Activated naive CD8-positive, alpha-beta T cell treated with anti-CD3 and anti-CD28 coated beads for 36 hours (primary cell): ENCODE results near the gene ABHD17A. TPM values are rescaled to one million over a fixed set of nuclear protein-coding genes. Genes with fewer than 3 reads are reported as not detected.
A peak's percentile ranks its signal among the peaks of the same experiment; 100 is the strongest.

Source experiments
- DNase-seq: peaks from one replicate; pipeline ENCODE4 v3.0.0; 2021
- H3K27ac Mint-ChIP-seq: one replicate; pipeline ENCODE4 v1.8.0; 2022; ENCODE audit warnings: mild to moderate bottlenecking, moderate library complexity, mixed read lengths
- H3K27me3 Mint-ChIP-seq: one replicate; pipeline ENCODE4 v1.8.0; 2022; ENCODE audit warnings: mild to moderate bottlenecking, mixed read lengths
- H3K36me3 Mint-ChIP-seq: one replicate; pipeline ENCODE4 v1.8.0; 2021; ENCODE audit warnings: mild to moderate bottlenecking, mixed read lengths
- H3K4me1 Mint-ChIP-seq: one replicate; pipeline ENCODE4 v1.8.0; 2021; ENCODE audit warnings: mixed read lengths
- H3K4me3 Mint-ChIP-seq: one replicate; pipeline ENCODE4 v1.8.0; 2022; ENCODE audit warnings: mild to moderate bottlenecking, moderate library complexity, mixed read lengths
- H3K9me3 Mint-ChIP-seq: one replicate; pipeline ENCODE4 v1.8.0; 2022; ENCODE audit warnings: mixed read lengths
- total RNA-seq, 2 experiments: library from RNA; stranded (reverse); gene quantifications; one replicate each; pipeline ENCODE4 v1.2.3, GENCODE V29; 2021

ABHD17A gene
- total RNA-seq, 2 experiments from 2014 or later, result 98.7 to 106 TPM

DNA sequence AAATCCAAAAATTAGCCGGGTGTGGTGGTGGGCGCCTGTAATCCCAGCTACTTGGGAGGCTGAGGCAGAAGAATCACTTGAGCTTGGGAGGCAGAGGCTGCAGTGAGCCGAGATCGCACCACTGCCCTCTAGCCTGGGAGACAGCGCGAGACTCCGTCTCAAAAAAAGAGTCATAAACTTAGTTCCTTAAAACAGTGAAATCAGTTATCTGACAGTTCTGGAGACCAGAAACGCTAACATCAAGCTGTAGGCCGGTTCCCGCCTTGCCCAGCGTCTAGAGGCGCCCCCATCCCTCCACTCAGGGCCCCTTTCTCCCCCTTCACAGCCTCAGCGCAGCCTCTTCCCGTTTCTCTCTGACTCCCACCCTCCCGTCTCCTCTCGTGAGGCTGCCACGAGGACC lies 31.9 kb upstream of the ABHD17A start:
- Mint-ChIP-seq H3K27me3 (no peaks in the 10 kb centered on the region), H3K36me3 (no peaks in the 10 kb centered on the region), H3K27ac (no peak overlapping the region), H3K9me3 (no peaks in the 10 kb centered on the region), H3K4me1 (peaks cover 4% of the 10 kb centered on the region), H3K4me3 (no peak overlapping the region)
- DNase-seq, result no peak

DNA sequence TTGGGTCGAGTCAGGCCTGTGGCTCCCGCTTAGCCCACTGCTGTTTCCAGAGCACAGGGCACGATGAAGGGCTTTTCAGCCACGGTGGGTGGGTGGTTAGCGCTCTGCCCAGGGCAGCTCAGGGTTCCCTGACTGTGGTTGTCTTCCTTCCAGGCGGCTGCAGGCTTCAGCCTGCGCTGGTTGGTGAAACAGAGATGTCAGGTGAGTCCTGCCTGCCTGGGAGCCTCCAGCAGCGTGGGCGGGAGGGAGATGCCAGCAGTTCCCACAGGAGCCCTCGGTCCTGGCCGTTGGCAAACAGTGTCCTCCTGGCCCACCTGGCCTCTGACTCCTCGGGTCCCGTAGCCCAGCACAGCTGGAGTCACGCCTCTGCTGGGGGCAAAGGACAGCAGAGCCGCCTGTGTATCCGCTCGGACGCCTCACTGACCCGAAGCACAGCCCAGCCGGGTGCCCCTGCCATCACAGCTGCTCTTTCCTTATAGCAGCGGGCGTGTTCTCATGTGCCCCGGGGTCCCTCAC lies 29.6 kb upstream of the ABHD17A start:
- no peak overlapping the region for H3K27ac Mint-ChIP-seq

DNA sequence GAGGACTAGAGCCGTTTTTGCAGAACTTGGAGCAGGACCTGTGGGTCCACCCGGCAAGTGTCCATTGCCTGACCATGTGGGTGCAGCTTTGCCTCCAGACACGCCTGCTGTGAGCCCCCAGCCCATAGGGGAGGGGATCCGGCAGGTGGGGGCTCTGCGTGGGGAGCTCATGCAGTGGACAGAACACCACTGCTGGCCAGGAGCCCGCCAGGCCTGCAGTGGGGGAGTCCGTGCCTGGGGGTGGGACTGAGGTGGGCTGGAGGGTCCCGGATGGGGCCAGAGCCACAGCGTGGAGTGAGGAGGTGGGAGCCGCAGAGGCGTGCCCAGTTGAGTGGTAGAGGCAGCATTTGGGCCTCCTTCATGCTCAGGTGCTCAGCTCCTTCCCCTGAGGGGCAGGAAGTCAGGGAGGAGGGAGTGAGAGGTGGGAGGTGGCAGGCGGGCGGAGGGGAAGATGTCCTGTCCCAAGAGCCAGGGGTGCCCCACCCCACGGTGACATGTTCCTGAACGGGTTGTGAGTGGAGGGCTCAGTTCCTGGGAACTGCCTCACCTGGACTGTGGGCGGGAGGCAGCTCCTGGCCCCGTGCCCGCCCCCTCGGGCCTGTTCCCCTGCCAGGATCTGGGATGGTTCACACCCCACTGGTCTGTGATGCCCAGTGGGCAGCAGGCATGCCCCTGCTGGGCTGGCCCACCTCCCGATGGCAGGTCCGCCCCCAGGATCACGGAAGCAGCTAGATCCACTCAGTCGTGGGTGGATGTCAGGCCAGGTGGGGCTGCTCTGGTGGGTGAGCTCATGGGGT lies 28.7 kb upstream of the ABHD17A start:
- DNase-seq, result no peak
- H3K9me3 Mint-ChIP-seq, result no peaks in the 10 kb centered on the region
- H3K36me3 Mint-ChIP-seq, result no peaks in the 10 kb centered on the region
- no peaks in the 10 kb centered on the region for H3K27me3 Mint-ChIP-seq
- H3K4me3 Mint-ChIP-seq, result no peak overlapping the region
- H3K4me1 Mint-ChIP-seq, result peaks cover 13% of the 10 kb centered on the region
- no peak overlapping the region for H3K27ac Mint-ChIP-seq

More for the DNA sequence above, 29.6 kb upstream of the ABHD17A start:
- Mint-ChIP-seq H3K36me3 (no peaks in the 10 kb centered on the region), H3K27me3 (no peaks in the 10 kb centered on the region), H3K4me3 (no peak overlapping the region), H3K9me3 (no peaks in the 10 kb centered on the region), H3K4me1 (peaks cover 5% of the 10 kb centered on the region)
- no peak for DNase-seq

DNA sequence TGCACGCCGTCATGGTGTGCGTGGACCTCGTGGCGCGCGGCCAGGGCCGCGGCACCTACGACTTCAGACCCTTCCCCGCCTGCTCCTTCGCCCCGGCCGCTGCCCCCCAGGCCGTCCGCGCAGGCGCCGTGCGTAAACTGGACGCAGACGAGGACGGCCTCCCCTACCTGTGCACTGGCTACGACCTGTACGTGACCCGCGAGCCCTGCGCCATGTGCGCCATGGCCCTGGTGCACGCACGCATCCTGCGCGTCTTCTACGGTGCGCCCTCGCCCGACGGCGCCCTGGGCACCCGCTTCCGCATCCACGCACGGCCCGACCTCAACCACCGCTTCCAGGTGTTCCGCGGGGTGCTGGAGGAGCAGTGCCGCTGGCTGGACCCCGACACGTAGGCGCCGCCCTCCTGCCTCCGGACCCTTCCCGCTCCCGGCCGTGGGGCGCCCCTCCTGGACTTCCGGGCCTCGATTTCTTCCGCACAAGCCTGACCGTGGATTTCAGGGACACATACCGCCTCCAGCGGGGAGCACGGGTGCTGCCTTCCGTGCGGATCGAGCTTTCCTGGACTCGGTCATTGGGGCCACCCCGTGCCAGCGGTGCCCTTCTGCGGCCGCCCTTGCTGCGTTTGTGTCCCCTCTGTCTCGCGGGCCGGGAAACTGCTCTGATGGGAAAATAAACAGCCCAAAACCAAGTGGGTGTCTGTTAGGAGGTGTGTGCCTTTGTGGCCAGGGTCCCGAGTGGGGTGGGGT lies 27.6 kb upstream of the ABHD17A start:
- Mint-ChIP-seq H3K9me3 (no peaks in the 10 kb centered on the region), H3K27ac (no peak overlapping the region), H3K27me3 (no peaks in the 10 kb centered on the region), H3K36me3 (peaks cover 4% of the 10 kb centered on the region), H3K4me3 (no peak overlapping the region), H3K4me1 (peaks cover 18% of the 10 kb centered on the region)
- no peak for DNase-seq

DNA sequence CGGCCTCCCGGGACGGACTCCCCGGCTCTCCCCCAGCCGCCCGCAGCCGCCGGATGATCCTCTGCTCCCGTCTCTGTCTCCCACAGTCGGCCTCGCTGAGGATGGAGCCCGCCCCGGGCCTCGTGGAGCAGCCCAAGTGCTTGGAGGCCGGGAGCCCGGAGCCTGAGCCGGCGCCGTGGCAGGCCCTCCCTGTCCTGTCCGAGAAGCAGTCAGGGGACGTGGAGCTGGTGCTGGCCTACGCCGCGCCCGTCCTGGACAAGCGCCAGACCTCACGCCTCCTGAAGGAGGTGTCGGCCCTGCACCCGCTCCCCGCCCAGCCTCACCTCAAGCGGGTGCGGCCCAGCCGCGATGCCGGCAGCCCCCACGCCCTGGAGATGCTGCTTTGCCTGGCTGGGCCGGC lies 26.7 kb upstream of the ABHD17A start:
- H3K27me3 Mint-ChIP-seq, result no peaks in the 10 kb centered on the region
- H3K27ac Mint-ChIP-seq, result no peak overlapping the region
- H3K4me1 Mint-ChIP-seq, result peaks cover 18% of the 10 kb centered on the region
- no peak for DNase-seq
- H3K9me3 Mint-ChIP-seq, result no peaks in the 10 kb centered on the region
- H3K36me3 Mint-ChIP-seq, result peaks cover 7% of the 10 kb centered on the region
- no peak overlapping the region for H3K4me3 Mint-ChIP-seq

DNA sequence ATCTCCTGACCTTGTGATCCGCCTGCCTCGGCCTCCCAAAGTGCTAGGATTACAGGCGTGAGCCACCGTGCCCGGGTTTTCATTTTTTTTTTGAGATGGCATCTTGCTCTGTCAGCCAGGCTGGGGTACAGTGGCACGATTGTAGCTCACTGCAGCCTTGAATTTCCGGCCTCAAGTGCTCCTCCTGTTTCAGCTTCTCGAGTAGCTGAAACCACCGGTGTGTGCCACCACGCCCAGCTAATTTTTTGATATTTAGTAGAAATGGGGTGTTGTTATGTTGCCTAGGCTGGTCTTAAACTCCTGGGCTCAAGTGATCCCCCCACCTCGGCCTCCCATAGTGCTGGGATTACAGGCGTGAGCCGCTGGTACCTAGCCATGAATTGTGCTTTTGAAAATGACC lies 25.8 kb upstream of the ABHD17A start:
- no peaks in the 10 kb centered on the region for H3K27me3 Mint-ChIP-seq
- no peak overlapping the region for H3K27ac Mint-ChIP-seq
- no peak overlapping the region for H3K4me3 Mint-ChIP-seq
- H3K9me3 Mint-ChIP-seq, result no peaks in the 10 kb centered on the region
- DNase-seq, result no peak
- peaks cover 7% of the 10 kb centered on the region for H3K36me3 Mint-ChIP-seq
- peaks cover 18% of the 10 kb centered on the region for H3K4me1 Mint-ChIP-seq

DNA sequence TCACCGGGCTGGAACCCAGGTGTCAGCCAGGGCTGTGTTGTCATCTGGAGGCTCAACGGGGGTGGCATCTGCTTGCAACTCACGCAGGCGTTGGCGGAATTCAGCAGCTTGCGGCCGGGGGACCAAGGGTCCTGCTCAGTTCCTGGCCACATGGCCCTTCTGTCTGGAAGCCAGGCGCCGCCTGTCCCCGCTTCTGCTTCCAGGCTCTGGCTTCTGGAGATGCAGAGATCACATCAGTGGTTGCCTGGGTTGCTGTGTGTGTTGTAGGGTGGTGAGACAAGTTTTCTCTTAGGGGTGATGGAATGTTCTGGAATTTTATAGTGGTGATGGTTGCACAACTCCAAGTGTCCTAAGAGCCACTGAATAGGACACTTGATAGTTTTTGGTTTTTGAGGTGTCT lies 24.9 kb upstream of the ABHD17A start:
- Mint-ChIP-seq H3K27ac (no peak overlapping the region), H3K9me3 (no peaks in the 10 kb centered on the region), H3K4me1 (peaks cover 23% of the 10 kb centered on the region)

DNA sequence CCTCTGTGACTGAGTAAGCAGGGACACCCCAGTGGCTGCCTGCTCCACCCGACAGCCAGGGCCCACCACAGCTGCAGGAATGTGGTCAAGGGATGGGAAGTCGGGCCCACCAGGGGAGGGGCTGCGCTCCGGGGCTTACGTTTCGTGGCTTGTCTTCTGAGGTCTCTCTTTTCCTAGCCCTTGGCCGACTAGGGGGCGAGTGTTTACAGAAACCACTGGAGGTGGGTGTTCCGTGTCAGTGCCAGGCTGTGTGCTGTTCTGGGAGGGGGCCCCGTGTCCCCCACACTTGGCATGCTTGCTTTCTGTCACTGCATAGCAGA lies 24.4 kb upstream of the ABHD17A start:
- Mint-ChIP-seq H3K9me3 (no peaks in the 10 kb centered on the region), H3K4me3 (peak overlapping the region; percentile 18), H3K27me3 (no peaks in the 10 kb centered on the region), H3K36me3 (peaks cover 12% of the 10 kb centered on the region), H3K27ac (no peak overlapping the region), H3K4me1 (peaks cover 25% of the 10 kb centered on the region)
- no peak for DNase-seq

More for the DNA sequence above, 24.9 kb upstream of the ABHD17A start:
- Mint-ChIP-seq H3K27me3 (no peaks in the 10 kb centered on the region), H3K36me3 (peaks cover 12% of the 10 kb centered on the region), H3K4me3 (no peak overlapping the region)
- no peak for DNase-seq

DNA sequence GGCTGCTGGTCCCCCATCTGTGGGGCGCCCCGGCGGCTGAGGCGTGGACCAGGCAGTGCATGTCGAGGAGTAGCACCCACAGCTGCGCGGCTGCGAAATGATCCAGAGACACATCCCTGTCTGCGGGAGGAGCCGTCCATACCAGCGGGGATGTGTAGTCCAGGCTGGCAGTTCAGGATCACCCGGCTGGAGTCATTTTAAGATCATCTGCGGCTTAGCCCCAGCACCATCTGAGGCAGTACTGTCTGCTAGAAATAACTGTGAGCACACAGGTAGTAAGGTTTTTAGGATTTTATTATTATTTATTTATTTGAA lies 23.0 kb upstream of the ABHD17A start:
- H3K4me3 Mint-ChIP-seq, result no peak overlapping the region

DNA sequence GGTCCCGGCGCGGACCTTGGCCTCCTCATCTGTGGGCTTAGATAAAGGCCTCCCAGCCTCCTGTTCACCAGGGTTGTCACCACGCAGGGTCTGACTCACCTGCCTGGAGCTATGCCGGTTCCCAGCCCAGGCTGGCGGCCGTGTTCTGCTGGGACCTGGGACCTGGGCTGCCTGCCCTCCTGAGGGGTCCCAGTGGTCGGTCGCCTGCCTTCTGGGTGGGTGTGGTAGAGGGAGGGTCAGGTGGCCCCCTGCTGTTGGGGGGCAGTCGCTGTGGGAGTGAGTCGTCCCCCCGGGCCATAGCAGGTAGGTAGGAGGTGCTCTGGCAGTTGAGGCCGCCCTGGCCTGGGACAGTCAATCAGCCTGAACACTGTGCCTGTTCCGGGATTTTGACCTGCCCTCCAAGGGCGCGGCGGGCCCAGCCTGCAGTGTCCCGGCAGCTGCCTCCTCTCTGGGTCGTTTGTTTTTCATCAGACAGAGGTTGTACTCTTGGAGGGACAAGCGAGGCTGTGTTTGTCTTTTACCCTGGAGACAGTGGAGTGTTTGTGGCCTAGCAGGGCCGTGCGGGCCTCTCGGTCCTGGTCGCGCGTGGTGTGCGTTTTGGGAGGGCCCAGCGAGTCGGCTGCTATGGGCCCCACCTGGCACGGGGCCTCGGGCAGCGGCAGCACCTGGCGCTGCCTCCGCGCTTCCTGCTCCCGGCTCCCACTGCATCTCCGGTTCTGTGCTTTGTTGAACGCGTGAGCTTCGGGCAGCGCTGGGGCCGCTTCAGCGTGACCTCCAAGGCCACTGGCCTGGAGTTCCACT lies 22.5 kb upstream of the ABHD17A start:
- no peak overlapping the region for H3K27ac Mint-ChIP-seq
- H3K27me3 Mint-ChIP-seq, result no peaks in the 10 kb centered on the region
- peaks cover 12% of the 10 kb centered on the region for H3K36me3 Mint-ChIP-seq
- no peak for DNase-seq
- no peak overlapping the region for H3K4me3 Mint-ChIP-seq
- peaks cover 43% of the 10 kb centered on the region for H3K4me1 Mint-ChIP-seq
- no peaks in the 10 kb centered on the region for H3K9me3 Mint-ChIP-seq

More for the DNA sequence above, 23.0 kb upstream of the ABHD17A start:
- Mint-ChIP-seq H3K4me1 (peaks cover 38% of the 10 kb centered on the region), H3K36me3 (peaks cover 12% of the 10 kb centered on the region), H3K27ac (no peak overlapping the region), H3K27me3 (no peaks in the 10 kb centered on the region), H3K9me3 (no peaks in the 10 kb centered on the region)
- DNase-seq, result no peak

DNA sequence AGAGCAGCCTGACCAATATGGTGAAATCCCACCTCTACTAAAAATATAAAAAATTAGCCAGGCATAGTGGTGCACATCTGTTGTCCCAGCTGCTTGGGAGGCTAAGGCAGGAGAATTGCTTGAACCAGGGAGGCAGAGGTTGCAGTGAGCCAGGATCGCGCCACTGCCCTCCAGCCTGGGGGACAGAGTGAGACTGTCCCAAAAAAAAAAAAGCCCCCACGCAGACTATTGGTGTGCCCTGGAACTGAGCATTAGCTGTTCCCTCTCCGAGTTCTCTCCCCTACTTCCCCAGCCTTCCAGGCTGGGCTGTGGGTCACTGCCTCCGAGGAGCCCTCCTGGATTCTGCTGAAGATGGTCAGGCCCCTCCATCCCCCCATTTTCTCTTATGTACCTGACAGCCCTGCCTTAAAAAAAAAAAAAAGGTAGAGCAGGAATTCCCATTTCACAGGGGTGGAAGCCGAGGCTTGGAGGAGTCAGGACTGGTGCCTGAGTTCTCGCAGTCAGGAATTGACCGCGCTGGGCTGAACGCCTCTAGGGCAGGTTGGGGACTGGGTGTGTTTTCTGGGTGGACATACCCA lies 21.8 kb upstream of the ABHD17A start:
- DNase-seq, result no peak
- Mint-ChIP-seq H3K27me3 (no peaks in the 10 kb centered on the region), H3K4me1 (peaks cover 43% of the 10 kb centered on the region), H3K9me3 (no peaks in the 10 kb centered on the region), H3K27ac (no peak overlapping the region), H3K4me3 (peak overlapping the region; percentile 18), H3K36me3 (peaks cover 12% of the 10 kb centered on the region)

DNA sequence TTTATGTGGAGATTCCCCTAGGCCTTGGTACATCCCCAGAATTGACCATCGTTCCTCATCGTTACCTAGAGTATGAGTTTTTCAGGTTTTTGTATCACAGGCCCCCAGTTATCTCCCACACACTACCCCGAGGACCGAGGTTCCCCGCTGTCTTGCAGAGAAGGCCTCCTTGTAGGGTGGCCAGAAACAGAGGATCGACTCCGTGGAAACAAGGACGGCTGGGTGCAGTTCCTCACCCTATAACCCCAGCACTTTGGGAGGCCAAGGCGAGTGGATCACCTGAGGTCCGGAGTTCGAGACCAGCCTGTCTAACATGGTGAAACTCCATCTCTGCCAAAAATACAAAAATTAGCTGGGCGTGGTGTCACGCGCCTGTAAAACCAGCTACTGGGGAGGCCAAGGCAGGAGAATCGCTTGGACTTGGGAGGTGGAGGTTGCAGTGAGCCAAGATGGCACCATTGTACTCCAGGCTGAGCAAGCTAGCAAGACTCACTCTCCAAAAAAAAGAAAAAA lies 20.6 kb upstream of the ABHD17A start:
- H3K4me1 Mint-ChIP-seq, result peaks cover 43% of the 10 kb centered on the region
- no peaks in the 10 kb centered on the region for H3K27me3 Mint-ChIP-seq
- peak overlapping the region; percentile 79 for H3K27ac Mint-ChIP-seq

DNA sequence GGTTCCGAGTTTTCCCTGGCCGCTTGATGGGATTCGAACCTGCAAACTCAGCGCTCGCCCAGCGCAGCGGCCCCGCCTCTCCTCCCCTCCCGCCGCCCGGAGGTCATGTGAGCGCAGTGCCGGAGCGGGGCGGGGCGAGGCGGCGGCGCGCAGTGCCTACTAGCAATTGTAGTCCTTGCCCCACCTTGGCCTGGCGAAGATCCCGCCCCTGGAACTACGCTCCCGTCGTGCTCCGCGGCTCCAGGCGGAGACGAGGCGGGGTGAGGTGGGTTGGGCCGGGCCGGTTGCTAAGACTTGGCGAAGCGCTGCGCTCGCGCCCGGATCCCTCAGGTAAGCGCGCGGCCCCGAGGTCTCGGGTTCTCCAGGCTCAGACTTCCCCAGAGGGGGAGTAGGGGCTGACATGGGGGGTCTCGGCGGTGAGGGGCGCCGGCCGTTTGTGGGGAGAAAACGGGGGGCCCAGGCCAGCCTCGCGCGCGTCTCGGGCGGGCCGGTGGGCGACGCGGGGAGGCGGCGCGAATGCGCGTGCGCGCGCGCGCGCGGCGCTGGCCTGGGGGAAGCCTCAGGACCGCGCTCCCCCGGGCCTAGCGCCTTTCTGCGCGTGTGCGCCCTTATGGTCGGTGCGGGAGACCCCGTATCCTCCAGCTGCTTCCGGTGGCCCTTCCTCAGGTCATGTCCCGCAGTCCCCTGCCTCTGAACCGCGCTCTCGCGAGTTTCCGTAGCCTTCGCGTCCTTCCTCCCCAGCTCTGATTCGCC lies 20.0 kb upstream of the ABHD17A start, which contains the start of the genes ADAT3 and SCAMP4:
Gene ADAT3, plus strand, starts transcription at position 290 of the 753 bp plus-strand sequence. CDS start 6,649 bp downstream, outside the sequence.
Gene SCAMP4, plus strand, starts transcription at position 290 of the 753 bp plus-strand sequence. CDS start 9,621 bp downstream, outside the sequence.
- Mint-ChIP-seq H3K36me3 (peaks cover 12% of the 10 kb centered on the region), H3K4me1 (peaks cover 42% of the 10 kb centered on the region)

More for the DNA sequence above, 20.6 kb upstream of the ABHD17A start:
- no peaks in the 10 kb centered on the region for H3K9me3 Mint-ChIP-seq
- peaks cover 12% of the 10 kb centered on the region for H3K36me3 Mint-ChIP-seq
- H3K4me3 Mint-ChIP-seq, result peak overlapping the region; percentile 85
- no peak for DNase-seq

DNA sequence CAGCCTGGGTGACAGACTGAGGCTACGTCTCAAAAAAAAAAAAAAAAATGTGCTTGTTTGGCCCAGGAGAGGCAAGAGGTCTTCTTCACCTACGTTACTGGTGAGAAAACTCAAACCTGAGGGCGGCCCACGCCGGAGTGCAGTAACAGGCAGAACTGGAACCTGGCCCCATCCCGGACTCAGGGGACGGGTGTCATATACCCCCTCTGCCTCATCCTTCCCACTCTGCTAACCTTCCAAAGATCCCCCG lies 19.5 kb upstream of the ABHD17A start:
- no peak for DNase-seq
- Mint-ChIP-seq H3K27ac (peak overlapping the region; percentile 86), H3K36me3 (peaks cover 12% of the 10 kb centered on the region)

More for the DNA sequence above, 20.0 kb upstream of the ABHD17A start, which contains the start of the genes ADAT3 and SCAMP4:
- H3K4me3 Mint-ChIP-seq, result peak within 1 kb of the TSS; percentile 85
- DNase-seq, result peak; percentile 100
- H3K9me3 Mint-ChIP-seq, result no peaks in the 10 kb centered on the region
- peak within 1 kb of the TSS; percentile 86 for H3K27ac Mint-ChIP-seq
- H3K27me3 Mint-ChIP-seq, result no peaks in the 10 kb centered on the region

More for the DNA sequence above, 19.5 kb upstream of the ABHD17A start:
- H3K27me3 Mint-ChIP-seq, result no peaks in the 10 kb centered on the region
- H3K4me3 Mint-ChIP-seq, result peak overlapping the region; percentile 81
- peaks cover 38% of the 10 kb centered on the region for H3K4me1 Mint-ChIP-seq
- H3K9me3 Mint-ChIP-seq, result no peaks in the 10 kb centered on the region
